GM13976 (cell line): ENCODE measurements around the gene GPC6.

Experiments
- DNase-seq: peaks from one replicate; pipeline ENCODE4 v3.0.0; 2012; ENCODE audit warnings: low spot score
- CTCF ChIP-seq: IDR thresholded peaks from 2 replicates; pipeline ENCODE4 v1.5.1; 2012; ENCODE audit warnings: borderline replicate concordance, mild to moderate bottlenecking; ENCODE audit not compliant: insufficient read depth; ENCODE audit errors: extremely low read depth, missing control alignments, control extremely low read depth
- in situ Hi-C: fragments of 300-500 bp; cut with MboI; formaldehyde crosslinking; loops from one replicate; pipeline ENCODE4 v1.12.0; 2022; ENCODE audit warnings: low sequenced_read_pairs, mixed read lengths, inconsistent platforms; ENCODE audit not compliant: unreplicated experiment

GPC6 gene

GRCh38 chr13:94387047-94387446 lies 1160.4 kb downstream of the GPC6 start:
- in situ Hi-C loops, result no loop called here
- TF ChIP-seq CTCF, result no peak
- no peak for DNase-seq

GRCh38 chr13:94389604-94390351 lies 1163.2 kb downstream of the GPC6 start:
- no peak for DNase-seq
- TF ChIP-seq CTCF, result no peak
- in situ Hi-C loops, result no loop called here

- TF ChIP-seq CTCF, result no peak
- no peak for DNase-seq
- in situ Hi-C loops, result no loop called here
Observed at GRCh38 chr13:94390881-94391280, 1164.3 kb downstream of the GPC6 start.

- no peak for TF ChIP-seq CTCF
- DNase-seq, result no peak
- in situ Hi-C loops, result no loop called here
Observed at GRCh38 chr13:94394723-94395122, 1168.1 kb downstream of the GPC6 start.

GRCh38 chr13:94395860-94396259 lies 1169.3 kb downstream of the GPC6 start:
- TF ChIP-seq CTCF, result no peak
- no peak for DNase-seq
- in situ Hi-C loops, result no loop called here

- no peak for TF ChIP-seq CTCF
- in situ Hi-C loops, result no loop called here
Observed at GRCh38 chr13:94399812-94400211, 1173.2 kb downstream of the GPC6 start.

GRCh38 chr13:94400874-94401273 lies 1174.3 kb downstream of the GPC6 start:
- DNase-seq, result no peak
- TF ChIP-seq CTCF, result no peak

More at GRCh38 chr13:94399812-94400211, 1173.2 kb downstream of the GPC6 start:
- DNase-seq, result no peak

More at GRCh38 chr13:94400874-94401273, 1174.3 kb downstream of the GPC6 start:
- in situ Hi-C loops, result no loop called here
